SK-N-SH treated with all-trans-retinoic acid at 6 μM for 48 hours (cell line): ENCODE results near the gene C19orf67.

Source experiments
- ATAC-seq: fragments of 200-7000 bp; cut with Tn5 transposase; 3 replicates; pipeline ENCODE4 v1.9.1; 2020; ENCODE audit warnings: mild to moderate bottlenecking, moderate library complexity
- ARNTL ChIP-seq: fragments of 450-650 bp; formaldehyde crosslinking; IDR thresholded peaks from 2 replicates; pipeline ENCODE4 v1.5.0; 2020; ENCODE audit warnings: low read depth, mild to moderate bottlenecking, moderate library complexity, borderline replicate concordance
- BACH2 ChIP-seq: fragments of 250-450 bp; sonication (Bioruptor Pico); IDR thresholded peaks from 2 replicates; pipeline ENCODE4 v1.9.0; 2021; ENCODE audit warnings: mild to moderate bottlenecking, borderline replicate concordance
- CSDC2 ChIP-seq: fragments of 250-450 bp; sonication (Bioruptor Pico); IDR thresholded peaks from 2 replicates; pipeline ENCODE4 v1.5.0; 2020; ENCODE audit warnings: mild to moderate bottlenecking, moderate library complexity
- ESRRG ChIP-seq: fragments of 250-450 bp; sonication (Bioruptor Pico); IDR thresholded peaks from 2 replicates; pipeline ENCODE4 v1.6.1; 2021; ENCODE audit warnings: mild to moderate bottlenecking
- GLIS3 ChIP-seq: fragments of 250-450 bp; sonication (Bioruptor Pico); IDR thresholded peaks from 2 replicates; pipeline ENCODE4 v1.5.0; 2020; ENCODE audit warnings: mild to moderate bottlenecking, moderate library complexity
- ISL1 ChIP-seq: fragments of 250-450 bp; sonication (Bioruptor Pico); IDR thresholded peaks from 2 replicates; pipeline ENCODE4 v2.1.2; 2022; ENCODE audit warnings: mild to moderate bottlenecking, moderate library complexity
- PPARA ChIP-seq: fragments of 250-450 bp; sonication (Bioruptor Pico); IDR thresholded peaks from 2 replicates; pipeline ENCODE4 v1.5.0; 2020; ENCODE audit warnings: mild to moderate bottlenecking, borderline replicate concordance
- SNAI2 ChIP-seq: fragments of 250-450 bp; sonication (Bioruptor Pico); IDR thresholded peaks from 2 replicates; pipeline ENCODE4 v1.5.0; 2020; ENCODE audit warnings: mild to moderate bottlenecking, moderate library complexity
- TCF4 ChIP-seq: fragments of 250-450 bp; sonication (Bioruptor Pico); IDR thresholded peaks from 2 replicates; pipeline ENCODE4 v1.8.0; 2021; ENCODE audit warnings: mild to moderate bottlenecking, moderate library complexity, borderline replicate concordance
- TOX ChIP-seq: fragments of 250-450 bp; sonication (Bioruptor Pico); IDR thresholded peaks from 2 replicates; pipeline ENCODE4 v1.8.0; 2021; ENCODE audit warnings: mild to moderate bottlenecking, moderate library complexity, borderline replicate concordance
- ZC3H10 ChIP-seq: fragments of 250-450 bp; sonication (Bioruptor Pico); IDR thresholded peaks from 2 replicates; pipeline ENCODE4 v1.5.1; 2021; ENCODE audit warnings: mild to moderate bottlenecking, moderate library complexity
- ZFP3 ChIP-seq: fragments of 250-450 bp; sonication (Bioruptor Pico); IDR thresholded peaks from 2 replicates; pipeline ENCODE4 v1.5.0; 2020; ENCODE audit warnings: mild to moderate bottlenecking, moderate library complexity
- ZFP30 ChIP-seq: fragments of 450-650 bp; formaldehyde crosslinking; IDR thresholded peaks from 2 replicates; pipeline ENCODE4 v1.5.0; 2022; ENCODE audit warnings: mild to moderate bottlenecking, moderate library complexity
- ZNF565 ChIP-seq: fragments of 450-650 bp; formaldehyde crosslinking; conservative IDR thresholded peaks from 2 replicates; pipeline ENCODE4 v1.5.0; 2020; ENCODE audit warnings: low read depth, mild to moderate bottlenecking, moderate library complexity
- ZNF70 ChIP-seq: fragments of 450-650 bp; formaldehyde crosslinking; IDR thresholded peaks from 2 replicates; pipeline ENCODE4 v1.5.0; 2020; ENCODE audit warnings: mild to moderate bottlenecking, moderate library complexity
- ZNF8 ChIP-seq: fragments of 450-650 bp; formaldehyde crosslinking; IDR thresholded peaks from 2 replicates; pipeline ENCODE4 v1.5.0; 2020; ENCODE audit warnings: mild to moderate bottlenecking, moderate library complexity
- TF ChIP-seq, protein P1 (sequence below): fragments of 250-450 bp; sonication (Bioruptor Pico); IDR thresholded peaks from 2 replicates; pipeline ENCODE4 v1.5.0; 2020; ENCODE audit warnings: mild to moderate bottlenecking, moderate library complexity
- TF ChIP-seq, protein P2 (sequence below): fragments of 250-450 bp; sonication (Bioruptor Pico); IDR thresholded peaks from 2 replicates; pipeline ENCODE4 v1.5.1; 2021; ENCODE audit warnings: mild to moderate bottlenecking, moderate library complexity
- TF ChIP-seq, protein P3 (sequence below): fragments of 250-450 bp; sonication (Bioruptor Pico); IDR thresholded peaks from 2 replicates; pipeline ENCODE4 v1.8.0; 2021; ENCODE audit warnings: low read depth, mild to moderate bottlenecking, moderate library complexity, borderline replicate concordance
- TF ChIP-seq, protein P4 (sequence below): fragments of 250-450 bp; sonication (Bioruptor Pico); IDR thresholded peaks from 2 replicates; pipeline ENCODE4 v1.5.1; 2020; ENCODE audit warnings: low read depth, mild to moderate bottlenecking, moderate library complexity

C19orf67 gene

GRCh38 chr19:14114439-14114838 is 28.9 kb upstream of the C19orf67 start:
- TF ChIP-seq SNAI2 (CRISPR knock-in tag) (no peak), ZNF70 (CRISPR knock-in tag) (no peak), CSDC2 (CRISPR knock-in tag) (no peak), ZFP30 (no peak), BACH2 (no peak), ESRRG (CRISPR knock-in tag) (no peak), GLIS3 (CRISPR knock-in tag) (no peak), TOX (CRISPR knock-in tag) (no peak), ZNF8 (CRISPR knock-in tag) (no peak), ARNTL (CRISPR knock-in tag) (no peak), ZFP3 (CRISPR knock-in tag) (no peak), TCF4 (no peak), ZNF565 (CRISPR knock-in tag) (no peak)
- TF ChIP-seq, protein P1, sequence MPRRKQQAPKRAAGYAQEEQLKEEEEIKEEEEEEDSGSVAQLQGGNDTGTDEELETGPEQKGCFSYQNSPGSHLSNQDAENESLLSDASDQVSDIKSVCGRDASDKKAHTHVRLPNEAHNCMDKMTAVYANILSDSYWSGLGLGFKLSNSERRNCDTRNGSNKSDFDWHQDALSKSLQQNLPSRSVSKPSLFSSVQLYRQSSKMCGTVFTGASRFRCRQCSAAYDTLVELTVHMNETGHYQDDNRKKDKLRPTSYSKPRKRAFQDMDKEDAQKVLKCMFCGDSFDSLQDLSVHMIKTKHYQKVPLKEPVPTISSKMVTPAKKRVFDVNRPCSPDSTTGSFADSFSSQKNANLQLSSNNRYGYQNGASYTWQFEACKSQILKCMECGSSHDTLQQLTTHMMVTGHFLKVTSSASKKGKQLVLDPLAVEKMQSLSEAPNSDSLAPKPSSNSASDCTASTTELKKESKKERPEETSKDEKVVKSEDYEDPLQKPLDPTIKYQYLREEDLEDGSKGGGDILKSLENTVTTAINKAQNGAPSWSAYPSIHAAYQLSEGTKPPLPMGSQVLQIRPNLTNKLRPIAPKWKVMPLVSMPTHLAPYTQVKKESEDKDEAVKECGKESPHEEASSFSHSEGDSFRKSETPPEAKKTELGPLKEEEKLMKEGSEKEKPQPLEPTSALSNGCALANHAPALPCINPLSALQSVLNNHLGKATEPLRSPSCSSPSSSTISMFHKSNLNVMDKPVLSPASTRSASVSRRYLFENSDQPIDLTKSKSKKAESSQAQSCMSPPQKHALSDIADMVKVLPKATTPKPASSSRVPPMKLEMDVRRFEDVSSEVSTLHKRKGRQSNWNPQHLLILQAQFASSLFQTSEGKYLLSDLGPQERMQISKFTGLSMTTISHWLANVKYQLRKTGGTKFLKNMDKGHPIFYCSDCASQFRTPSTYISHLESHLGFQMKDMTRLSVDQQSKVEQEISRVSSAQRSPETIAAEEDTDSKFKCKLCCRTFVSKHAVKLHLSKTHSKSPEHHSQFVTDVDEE = no peak
- TF ChIP-seq, protein P2, sequence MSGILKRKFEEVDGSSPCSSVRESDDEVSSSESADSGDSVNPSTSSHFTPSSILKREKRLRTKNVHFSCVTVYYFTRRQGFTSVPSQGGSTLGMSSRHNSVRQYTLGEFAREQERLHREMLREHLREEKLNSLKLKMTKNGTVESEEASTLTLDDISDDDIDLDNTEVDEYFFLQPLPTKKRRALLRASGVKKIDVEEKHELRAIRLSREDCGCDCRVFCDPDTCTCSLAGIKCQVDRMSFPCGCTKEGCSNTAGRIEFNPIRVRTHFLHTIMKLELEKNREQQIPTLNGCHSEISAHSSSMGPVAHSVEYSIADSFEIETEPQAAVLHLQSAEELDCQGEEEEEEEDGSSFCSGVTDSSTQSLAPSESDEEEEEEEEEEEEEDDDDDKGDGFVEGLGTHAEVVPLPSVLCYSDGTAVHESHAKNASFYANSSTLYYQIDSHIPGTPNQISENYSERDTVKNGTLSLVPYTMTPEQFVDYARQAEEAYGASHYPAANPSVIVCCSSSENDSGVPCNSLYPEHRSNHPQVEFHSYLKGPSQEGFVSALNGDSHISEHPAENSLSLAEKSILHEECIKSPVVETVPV (CRISPR knock-in tag) = no peak
- TF ChIP-seq, protein P3, sequence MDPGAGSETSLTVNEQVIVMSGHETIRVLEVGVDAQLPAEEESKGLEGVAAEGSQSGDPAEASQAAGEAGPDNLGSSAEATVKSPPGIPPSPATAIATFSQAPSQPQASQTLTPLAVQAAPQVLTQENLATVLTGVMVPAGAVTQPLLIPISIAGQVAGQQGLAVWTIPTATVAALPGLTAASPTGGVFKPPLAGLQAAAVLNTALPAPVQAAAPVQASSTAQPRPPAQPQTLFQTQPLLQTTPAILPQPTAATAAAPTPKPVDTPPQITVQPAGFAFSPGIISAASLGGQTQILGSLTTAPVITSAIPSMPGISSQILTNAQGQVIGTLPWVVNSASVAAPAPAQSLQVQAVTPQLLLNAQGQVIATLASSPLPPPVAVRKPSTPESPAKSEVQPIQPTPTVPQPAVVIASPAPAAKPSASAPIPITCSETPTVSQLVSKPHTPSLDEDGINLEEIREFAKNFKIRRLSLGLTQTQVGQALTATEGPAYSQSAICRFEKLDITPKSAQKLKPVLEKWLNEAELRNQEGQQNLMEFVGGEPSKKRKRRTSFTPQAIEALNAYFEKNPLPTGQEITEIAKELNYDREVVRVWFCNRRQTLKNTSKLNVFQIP (CRISPR knock-in tag) = no peak
- TF ChIP-seq, all 23 proteins: peak for 0

GRCh38 chr19:14113762-14114414 is 28.3 kb upstream of the C19orf67 start:
- no peak for ATAC-seq
- TF ChIP-seq ZC3H10 (CRISPR knock-in tag) (no peak), ZFP30 (no peak), PPARA (CRISPR knock-in tag) (no peak), TOX (CRISPR knock-in tag) (no peak), SNAI2 (CRISPR knock-in tag) (no peak), ISL1 (CRISPR knock-in tag) (no peak), ARNTL (CRISPR knock-in tag) (no peak), ZNF565 (CRISPR knock-in tag) (no peak), ZNF8 (CRISPR knock-in tag) (no peak), CSDC2 (CRISPR knock-in tag) (no peak), BACH2 (no peak)
- TF ChIP-seq, protein P2 (CRISPR knock-in tag) = no peak
- TF ChIP-seq, protein P3 (CRISPR knock-in tag) = no peak
- TF ChIP-seq, protein P4, sequence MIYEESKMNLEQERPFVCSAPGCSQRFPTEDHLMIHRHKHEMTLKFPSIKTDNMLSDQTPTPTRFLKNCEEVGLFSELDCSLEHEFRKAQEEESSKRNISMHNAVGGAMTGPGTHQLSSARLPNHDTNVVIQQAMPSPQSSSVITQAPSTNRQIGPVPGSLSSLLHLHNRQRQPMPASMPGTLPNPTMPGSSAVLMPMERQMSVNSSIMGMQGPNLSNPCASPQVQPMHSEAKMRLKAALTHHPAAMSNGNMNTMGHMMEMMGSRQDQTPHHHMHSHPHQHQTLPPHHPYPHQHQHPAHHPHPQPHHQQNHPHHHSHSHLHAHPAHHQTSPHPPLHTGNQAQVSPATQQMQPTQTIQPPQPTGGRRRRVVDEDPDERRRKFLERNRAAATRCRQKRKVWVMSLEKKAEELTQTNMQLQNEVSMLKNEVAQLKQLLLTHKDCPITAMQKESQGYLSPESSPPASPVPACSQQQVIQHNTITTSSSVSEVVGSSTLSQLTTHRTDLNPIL (CRISPR knock-in tag) = no peak

More at GRCh38 chr19:14114439-14114838, 28.9 kb upstream of the C19orf67 start:
- no peak for ATAC-seq
